GM12878 (cell line): ENCODE measurements around the gene LAMA2. TPM values are rescaled to one million over a fixed set of nuclear protein-coding genes. Genes with fewer than 3 reads are reported as not detected.

Experiments
- ATAC-seq: fragments of 200-7000 bp; cut with Tn5 transposase; 3 replicates; pipeline ENCODE4 v1.9.1; 2020; ENCODE audit warnings: mild to moderate bottlenecking, moderate library complexity
- BruUV-seq: library from RNA; stranded (reverse); fragments of 400-500 nt; replicated peaks from 2 replicates; lab custom pipeline; 2021; lab: Mats Ljungman, UMichigan
- CTCF ChIA-PET: fragments of 300-600 bp; sonication (Branson Sonifier 250); formaldehyde crosslinking; extraction: SDS; loops from one replicate; lab custom pipeline; 2021; ENCODE audit warnings: inconsistent platforms; lab: Yijun Ruan, JAX
- POLR2A ChIA-PET: fragments of 350-600 bp; formaldehyde crosslinking; extraction: SDS; loops from one replicate; lab custom pipeline; 2021; ENCODE audit warnings: inconsistent platforms; lab: Charles Lee
- RAD21 ChIA-PET: fragments of 300-600 bp; sonication (Branson Sonifier 250); formaldehyde crosslinking; loops from one replicate; lab custom pipeline; 2023; ENCODE audit warnings: antibody characterized with exemption; ENCODE audit not compliant: unreplicated experiment; lab: Charles Lee
- SMC1A ChIA-PET: fragments of 300-600 bp; sonication (Branson Sonifier 250); formaldehyde crosslinking; loops from one replicate; lab custom pipeline; 2023; ENCODE audit not compliant: unreplicated experiment, uncharacterized antibody; lab: Charles Lee
- DNase-seq: peaks from one replicate; pipeline ENCODE4 v3.0.0-alpha.2; 2011; ENCODE audit warnings: low read depth, low spot score
- FAIRE-seq: peaks from 3 replicates; lab custom pipeline; 2011; peaks lifted over from hg19 to GRCh38; lab: Jason Lieb, UNC
- H2AFZ ChIP-seq: 2 replicates; pipeline ENCODE4 v1.6.0; 2011; ENCODE audit warnings: low read depth, low read length, control low read depth; ENCODE audit not compliant: control insufficient read depth
- H3K27ac ChIP-seq: 2 replicates; pipeline ENCODE4 v1.5.1; 2011; ENCODE audit warnings: control low read depth; ENCODE audit not compliant: control insufficient read depth, insufficient read depth
- H3K27me3 ChIP-seq, 2 experiments: replicated peaks in 1 of 2; 2 replicates each; pipeline versions ENCODE4 v1.6.0 to v1.6.1; 2011; ENCODE audit warnings: low read length in 1 of 2; ENCODE audit not compliant: control insufficient read depth in 2 of 2, insufficient read depth in 2 of 2
- H3K36me3 ChIP-seq, 2 experiments: 2 replicates each; pipeline ENCODE4 v1.5.1; 2011; ENCODE audit warnings: low read length in 1 of 2; ENCODE audit not compliant: control insufficient read depth in 2 of 2, insufficient read depth in 2 of 2
- H3K4me1 ChIP-seq: 2 replicates; pipeline ENCODE4 v1.6.1; 2011; ENCODE audit warnings: mild to moderate bottlenecking, low read length, moderate library complexity, mixed read lengths; ENCODE audit not compliant: control insufficient read depth, insufficient read depth
- H3K4me2 ChIP-seq: 2 replicates; pipeline ENCODE4 v1.6.0; 2011; ENCODE audit warnings: control low read depth; ENCODE audit not compliant: control insufficient read depth, insufficient read depth
- H3K4me3 ChIP-seq: fragments of 200-600 bp; sonication (generic); 2 replicates; pipeline ENCODE4 v1.5.1; 2016
- H3K79me2 ChIP-seq: 2 replicates; pipeline ENCODE4 v1.6.0; 2011; ENCODE audit warnings: low read length; ENCODE audit not compliant: control insufficient read depth, insufficient read depth
- H3K9ac ChIP-seq: 2 replicates; pipeline ENCODE4 v1.8.0; 2011; ENCODE audit warnings: low read length, control low read depth, mixed read lengths; ENCODE audit not compliant: control insufficient read depth, insufficient read depth
- H3K9me3 ChIP-seq: replicated peaks from 3 replicates; pipeline ENCODE4 v1.5.1; 2011; ENCODE audit warnings: mild to moderate bottlenecking, low read length; ENCODE audit not compliant: control insufficient read depth, insufficient read depth
- H4K20me1 ChIP-seq: 2 replicates; pipeline ENCODE4 v1.6.0; 2011; ENCODE audit not compliant: control insufficient read depth, insufficient read depth
- CHD4 ChIP-seq: fragments of 200-600 bp; sonication (generic); IDR thresholded peaks from 2 replicates; pipeline ENCODE4 v1.6.1; 2016; ENCODE audit warnings: mild to moderate bottlenecking
- EED ChIP-seq: sonication (generic); IDR thresholded peaks from 2 replicates; pipeline ENCODE4 v1.6.1; 2016; ENCODE audit warnings: antibody characterized with exemption, low read depth
- ELK1 ChIP-seq: IDR thresholded peaks from 2 replicates; pipeline ENCODE4 v1.6.1; 2012; ENCODE audit warnings: low read depth, low read length, improper control_type of control experiment
- ETV6 ChIP-seq, 2 experiments: fragments of 450-650 bp in 1 of 2; IDR thresholded peaks in 1 of 2; conservative IDR thresholded peaks in 1 of 2; 2 replicates each; pipeline ENCODE4 v1.6.1; 2014; ENCODE audit warnings: antibody characterized with exemption in 1 of 2, borderline replicate concordance in 1 of 2, low read depth in 1 of 2, mild to moderate bottlenecking in 1 of 2, moderate library complexity in 1 of 2
- FOXM1 ChIP-seq: IDR thresholded peaks from 2 replicates; pipeline ENCODE4 v1.6.1; 2012; ENCODE audit warnings: low read depth, mild to moderate bottlenecking, inconsistent platforms, low read length, moderate library complexity
- HSF1 ChIP-seq: fragments of 150-350 bp; IDR thresholded peaks from 2 replicates; pipeline ENCODE4 v1.6.1; 2014; ENCODE audit warnings: mild to moderate bottlenecking, low read depth, low read length
- MAX ChIP-seq: IDR thresholded peaks from 2 replicates; pipeline ENCODE4 v1.6.1; 2012; ENCODE audit warnings: low read depth, low read length, improper control_type of control experiment
- NRF1 ChIP-seq: conservative IDR thresholded peaks from 2 replicates; pipeline ENCODE4 v1.6.1; 2011; ENCODE audit warnings: mild to moderate bottlenecking, low read depth, low read length, improper control_type of control experiment
- RB1 ChIP-seq: fragments of 450-650 bp; formaldehyde crosslinking; IDR thresholded peaks from 2 replicates; pipeline ENCODE4 v1.6.1; 2017; ENCODE audit warnings: mild to moderate bottlenecking, borderline replicate concordance
- TCF7 ChIP-seq: IDR thresholded peaks from 2 replicates; pipeline ENCODE4 v1.6.1; 2014; ENCODE audit warnings: antibody characterized with exemption, borderline replicate concordance
- ZBTB4 ChIP-seq: fragments of 450-650 bp; formaldehyde crosslinking; IDR thresholded peaks from 2 replicates; pipeline ENCODE4 v1.4.0; 2022; ENCODE audit warnings: mild to moderate bottlenecking, moderate library complexity
- ZNF217 ChIP-seq: fragments of 450-650 bp; IDR thresholded peaks from 2 replicates; pipeline ENCODE4 v1.6.1; 2017; ENCODE audit warnings: antibody characterized with exemption, mild to moderate bottlenecking
- WGBS: methylation state at CpG from one replicate; pipeline ENCODE4 v1.1.6; 2016; ENCODE audit warnings: low lambda C conversion rate; ENCODE audit not compliant: insufficient replicate concordance, insufficient coverage; ENCODE audit errors: missing lambda C conversion rate; 5-methylcytosine and 5-hydroxymethylcytosine counted together
- in situ Hi-C: fragments of 300-500 bp; cut with MboI; formaldehyde crosslinking; loops from 9 replicates; pipeline ENCODE4 v1.14.3; 2018; ENCODE audit warnings: mixed read lengths
- intact Hi-C: fragments of 100-400 bp; cut with micrococcal nuclease; formaldehyde crosslinking; loops from one replicate; pipeline ENCODE4 v1.14.2; 2022; ENCODE audit not compliant: unreplicated experiment
- polyA plus RNA-seq, 11 experiments: library from polyadenylated mRNA; depleted of rRNA in 4 of 11; unstranded in 6 of 11; stranded (reverse) in 5 of 11; fragments of >200 nt; fragmentation: Nextera tagmentation in 4 of 11; fragmentation: Illumina TruSeq in 1 of 11; extraction: Ambion mirVana in 4 of 11; extraction: Trizol in 1 of 11; gene quantifications; 1 replicate in 1 of 11; 2 replicates in 10 of 11; pipeline versions ENCODE4 v1.2.1 to v1.2.3, GENCODE V29; 2011 to 2016; ENCODE audit warnings: inconsistent platforms in 2 of 11, missing spikeins in 2 of 11, low read depth in 1 of 11
- total RNA-seq, 4 experiments: library from RNA; depleted of rRNA in 3 of 4; stranded (reverse); fragments of >200 nt in 3 of 4; fragmentation: Illumina TruSeq in 1 of 4; extraction: Trizol in 1 of 4; gene quantifications; 2 replicates each; pipeline versions ENCODE4 v1.2.1 to v1.2.3, GENCODE V29; 2013 to 2021
- TF ChIP-seq, protein P1 (sequence below): IDR thresholded peaks from 2 replicates; pipeline ENCODE4 v1.6.1; 2012; ENCODE audit warnings: mild to moderate bottlenecking, low read depth, low read length

Gene LAMA2
- total and polyA plus RNA-seq, 10 of the 15 experiments (the other 5 are each of a cell fraction or from before 2014, with no cell fraction given) = 0.04 to 2.0 (median 0.37) TPM; not detected in 1

DNA sequence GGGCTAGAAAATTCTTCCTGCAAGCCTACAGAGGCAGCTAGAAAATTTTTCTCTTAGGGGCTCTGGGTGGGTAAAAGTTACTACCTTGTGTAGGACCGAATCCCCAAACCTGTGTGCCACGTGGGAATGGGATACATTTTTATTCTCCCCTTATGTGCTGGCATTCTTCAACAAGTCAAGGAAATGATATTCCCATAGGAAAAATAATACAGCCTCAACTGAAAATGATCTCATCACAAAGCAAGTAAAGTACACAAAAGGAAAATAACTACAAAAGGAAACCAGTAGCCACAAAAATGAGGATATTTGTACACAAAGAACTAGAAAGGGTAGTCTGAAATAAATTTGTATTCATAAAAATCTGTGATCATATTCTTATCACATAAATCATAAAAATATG lies 298.1 kb downstream of the LAMA2 start:
- intact Hi-C loops = no loop called here
- SMC1A ChIA-PET = no interaction called here
- no peak overlapping the region for H3K4me2 ChIP-seq
- TF ChIP-seq EED (no peak), FOXM1 (no peak), ZBTB4 (CRISPR knock-in tag) (no peak), MAX (no peak), ELK1 (no peak), ETV6 (conservative IDR thresholded peaks at IDR 0.05 in 1 of 2, IDR thresholded peaks at IDR 0.05 in 1 of 2; ENCODE audit: borderline replicate concordance in 1 of 2, low read depth in 1 of 2) (no peak), TCF7 (no peak), NRF1 (no peak), ZNF217 (no peak), HSF1 (no peak), RB1 (no peak), CHD4 (no peak)
- TF ChIP-seq, protein P1, sequence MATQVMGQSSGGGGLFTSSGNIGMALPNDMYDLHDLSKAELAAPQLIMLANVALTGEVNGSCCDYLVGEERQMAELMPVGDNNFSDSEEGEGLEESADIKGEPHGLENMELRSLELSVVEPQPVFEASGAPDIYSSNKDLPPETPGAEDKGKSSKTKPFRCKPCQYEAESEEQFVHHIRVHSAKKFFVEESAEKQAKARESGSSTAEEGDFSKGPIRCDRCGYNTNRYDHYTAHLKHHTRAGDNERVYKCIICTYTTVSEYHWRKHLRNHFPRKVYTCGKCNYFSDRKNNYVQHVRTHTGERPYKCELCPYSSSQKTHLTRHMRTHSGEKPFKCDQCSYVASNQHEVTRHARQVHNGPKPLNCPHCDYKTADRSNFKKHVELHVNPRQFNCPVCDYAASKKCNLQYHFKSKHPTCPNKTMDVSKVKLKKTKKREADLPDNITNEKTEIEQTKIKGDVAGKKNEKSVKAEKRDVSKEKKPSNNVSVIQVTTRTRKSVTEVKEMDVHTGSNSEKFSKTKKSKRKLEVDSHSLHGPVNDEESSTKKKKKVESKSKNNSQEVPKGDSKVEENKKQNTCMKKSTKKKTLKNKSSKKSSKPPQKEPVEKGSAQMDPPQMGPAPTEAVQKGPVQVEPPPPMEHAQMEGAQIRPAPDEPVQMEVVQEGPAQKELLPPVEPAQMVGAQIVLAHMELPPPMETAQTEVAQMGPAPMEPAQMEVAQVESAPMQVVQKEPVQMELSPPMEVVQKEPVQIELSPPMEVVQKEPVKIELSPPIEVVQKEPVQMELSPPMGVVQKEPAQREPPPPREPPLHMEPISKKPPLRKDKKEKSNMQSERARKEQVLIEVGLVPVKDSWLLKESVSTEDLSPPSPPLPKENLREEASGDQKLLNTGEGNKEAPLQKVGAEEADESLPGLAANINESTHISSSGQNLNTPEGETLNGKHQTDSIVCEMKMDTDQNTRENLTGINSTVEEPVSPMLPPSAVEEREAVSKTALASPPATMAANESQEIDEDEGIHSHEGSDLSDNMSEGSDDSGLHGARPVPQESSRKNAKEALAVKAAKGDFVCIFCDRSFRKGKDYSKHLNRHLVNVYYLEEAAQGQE = no peak

More for the DNA sequence above, 298.1 kb downstream of the LAMA2 start:
- H3K27me3 ChIP-seq = no peaks in the 10 kb centered on the region
- ATAC-seq (no peak), DNase-seq (no peak), FAIRE-seq (no peak)
- 0% methylated on average over 2 of the region's 2 CpGs for WGBS
- ChIA-PET POLR2A (no interaction called here), RAD21 (no interaction called here), CTCF (interaction anchor here (1.0 kb wide), 1 partner anchor 14 kb away, joined by 3 read pairs; no protein-coding TSS in a partner anchor)
- no peak overlapping the region for H2AFZ ChIP-seq
- BruUV-seq = no TSS peak
- no peak overlapping the region for H3K9ac ChIP-seq
- no peak overlapping the region for H3K4me3 ChIP-seq
- no peak overlapping the region for H3K27ac ChIP-seq
- H4K20me1 ChIP-seq = no peaks in the 10 kb centered on the region
- in situ Hi-C loops = no loop called here
- H3K4me1 ChIP-seq = no peaks in the 10 kb centered on the region
- H3K79me2 ChIP-seq = no peaks in the 10 kb centered on the region
- H3K36me3 ChIP-seq = no peaks in the 10 kb centered on the region
- H3K9me3 ChIP-seq = no peaks in the 10 kb centered on the region
